Activated naive CD4-positive, alpha-beta T cell treated with anti-CD3 and anti-CD28 coated beads, Interleukin-2, amount 10 ng/mL, durations not matched to agents 7 days and 5 days (primary cell): ENCODE measurements around the gene MSL3B.
A peak's percentile ranks its signal among the peaks of the same experiment; 100 is the strongest.

Experiments
- CTCF ChIA-PET: fragments of 350-600 bp; sonication (Branson Sonifier 250); formaldehyde crosslinking; loops from one replicate; lab custom pipeline; 2021; ENCODE audit warnings: antibody characterized with exemption; lab: Charles Lee
- DNase-seq: peaks from one replicate; pipeline ENCODE4 v3.0.0-alpha.2; 2020
- H3K27ac Mint-ChIP-seq: one replicate; pipeline ENCODE4 v1.8.0; 2021; ENCODE audit warnings: mild to moderate bottlenecking, moderate library complexity, mixed read lengths
- H3K27me3 Mint-ChIP-seq: one replicate; pipeline ENCODE4 v1.8.0; 2021; ENCODE audit warnings: mild to moderate bottlenecking, mixed read lengths
- H3K36me3 Mint-ChIP-seq: one replicate; pipeline ENCODE4 v1.8.0; 2021; ENCODE audit warnings: mixed read lengths
- H3K4me1 Mint-ChIP-seq: one replicate; pipeline ENCODE4 v1.8.0; 2021; ENCODE audit warnings: mixed read lengths
- H3K4me3 Mint-ChIP-seq: one replicate; pipeline ENCODE4 v1.8.0; 2021; ENCODE audit warnings: mild to moderate bottlenecking, moderate library complexity, mixed read lengths
- H3K9me3 Mint-ChIP-seq: one replicate; pipeline ENCODE4 v1.8.0; 2021; ENCODE audit warnings: mixed read lengths

The MSL3B gene

GRCh38 chr2:233847248-233847898 lies 20.8 kb downstream of the MSL3B start:
- no peaks in the 10 kb centered on the region for H3K9me3 Mint-ChIP-seq
- H3K27ac Mint-ChIP-seq = peak overlapping the region; percentile 37
- H3K4me1 Mint-ChIP-seq = peaks cover 56% of the 10 kb centered on the region
- no peak for DNase-seq
- H3K36me3 Mint-ChIP-seq = peaks cover 92% of the 10 kb centered on the region
- no peaks in the 10 kb centered on the region for H3K27me3 Mint-ChIP-seq
- CTCF ChIA-PET = interaction anchor here (1.3 kb wide), 1 partner anchor 10 kb away, joined by 3 read pairs; no protein-coding TSS in a partner anchor
- H3K4me3 Mint-ChIP-seq = no peak overlapping the region

- Mint-ChIP-seq H3K27me3 (no peaks in the 10 kb centered on the region), H3K36me3 (peaks cover 92% of the 10 kb centered on the region), H3K27ac (peak overlapping the region; percentile 37), H3K9me3 (no peaks in the 10 kb centered on the region), H3K4me3 (no peak overlapping the region), H3K4me1 (peaks cover 55% of the 10 kb centered on the region)
- CTCF ChIA-PET = interaction anchor here (0.7 to 3.5 kb wide), 2 partner anchors 11 to 375 kb away, joined by 3 to 12 read pairs; no protein-coding TSS in a partner anchor
- no peak for DNase-seq
Observed at GRCh38 chr2:233846387-233847247, 21.6 kb downstream of the MSL3B start.

GRCh38 chr2:233845301-233846060 lies 22.7 kb downstream of the MSL3B start:
- Mint-ChIP-seq H3K9me3 (no peaks in the 10 kb centered on the region), H3K4me1 (peaks cover 54% of the 10 kb centered on the region), H3K4me3 (no peak overlapping the region), H3K27me3 (no peaks in the 10 kb centered on the region), H3K27ac (peak overlapping the region; percentile 38), H3K36me3 (peaks cover 93% of the 10 kb centered on the region)
- CTCF ChIA-PET = interaction anchor here (0.7 to 3.5 kb wide), 3 partner anchors 12 to 766 kb away, joined by 3 to 12 read pairs (median 3); no protein-coding TSS in a partner anchor
- no peak for DNase-seq

DNA sequence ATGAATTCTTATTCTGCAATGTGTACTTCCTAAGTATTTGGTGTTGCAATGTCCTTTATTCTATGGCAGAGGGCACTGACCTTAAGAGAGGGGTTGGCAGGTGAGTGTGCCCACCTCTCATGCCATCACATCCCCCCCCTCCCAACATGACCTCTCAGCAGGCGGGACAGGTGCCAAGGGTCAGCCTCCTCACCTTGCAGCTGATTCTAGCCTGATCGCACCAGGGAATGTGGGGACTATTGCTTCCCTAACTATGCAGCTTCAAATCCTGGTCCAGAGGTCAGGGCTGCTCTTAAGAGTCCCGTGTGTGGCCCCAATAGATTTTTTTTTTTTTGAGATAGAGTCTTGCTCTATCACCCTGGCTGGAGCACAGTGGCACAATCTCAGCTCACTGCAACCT lies 23.4 kb downstream of the MSL3B start:
- Mint-ChIP-seq H3K27ac (no peak overlapping the region), H3K27me3 (no peaks in the 10 kb centered on the region), H3K4me1 (peaks cover 55% of the 10 kb centered on the region), H3K36me3 (peaks cover 94% of the 10 kb centered on the region), H3K9me3 (no peaks in the 10 kb centered on the region), H3K4me3 (no peak overlapping the region)
- no peak for DNase-seq
- CTCF ChIA-PET = interaction anchor here (0.7 to 3.5 kb wide), 2 partner anchors 13 to 766 kb away, joined by 3 to 12 read pairs; no protein-coding TSS in a partner anchor

DNA sequence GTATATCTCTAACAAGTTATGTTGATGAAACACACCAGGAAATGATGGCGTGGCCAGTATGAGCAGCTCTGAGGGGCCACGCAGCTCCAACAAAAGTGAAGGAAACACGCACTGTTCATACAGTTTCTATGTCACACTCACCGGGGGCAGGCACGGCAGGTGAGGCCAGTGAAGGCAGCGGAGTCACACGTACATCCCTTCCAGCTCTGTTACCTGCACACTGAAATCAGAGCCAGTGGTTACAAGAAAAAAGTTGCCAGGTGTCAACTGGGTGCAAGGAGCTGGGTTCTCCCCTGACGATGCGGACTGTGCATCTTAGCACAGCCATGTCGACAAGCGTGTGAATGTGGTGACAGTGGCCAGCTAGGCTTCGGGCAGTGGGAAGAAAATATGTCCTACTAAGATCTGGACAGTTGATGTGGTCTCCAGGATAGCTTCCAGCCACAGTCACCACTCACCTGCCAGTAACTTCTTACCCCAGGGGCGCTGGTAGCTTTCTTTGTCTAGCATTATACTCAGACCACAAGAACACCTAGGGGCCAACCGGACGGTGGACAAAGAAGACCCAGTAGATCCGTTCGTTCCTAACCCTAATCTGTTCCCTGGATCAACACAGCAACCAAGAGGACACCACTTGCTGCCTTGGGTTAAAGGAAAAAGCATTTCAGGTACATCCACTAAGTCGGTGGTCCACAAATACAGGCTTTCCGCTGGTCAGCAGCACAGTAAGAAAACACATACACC lies 23.9 kb downstream of the MSL3B start:
- peaks cover 94% of the 10 kb centered on the region for H3K36me3 Mint-ChIP-seq
- no peak for DNase-seq
- H3K27ac Mint-ChIP-seq = peak overlapping the region; percentile 34
- peaks cover 57% of the 10 kb centered on the region for H3K4me1 Mint-ChIP-seq
- CTCF ChIA-PET = interaction anchor here (3.5 kb wide), 1 partner anchor 13 kb away, joined by 12 read pairs; no protein-coding TSS in a partner anchor
- no peaks in the 10 kb centered on the region for H3K9me3 Mint-ChIP-seq
- no peak overlapping the region for H3K4me3 Mint-ChIP-seq
- no peaks in the 10 kb centered on the region for H3K27me3 Mint-ChIP-seq

DNA sequence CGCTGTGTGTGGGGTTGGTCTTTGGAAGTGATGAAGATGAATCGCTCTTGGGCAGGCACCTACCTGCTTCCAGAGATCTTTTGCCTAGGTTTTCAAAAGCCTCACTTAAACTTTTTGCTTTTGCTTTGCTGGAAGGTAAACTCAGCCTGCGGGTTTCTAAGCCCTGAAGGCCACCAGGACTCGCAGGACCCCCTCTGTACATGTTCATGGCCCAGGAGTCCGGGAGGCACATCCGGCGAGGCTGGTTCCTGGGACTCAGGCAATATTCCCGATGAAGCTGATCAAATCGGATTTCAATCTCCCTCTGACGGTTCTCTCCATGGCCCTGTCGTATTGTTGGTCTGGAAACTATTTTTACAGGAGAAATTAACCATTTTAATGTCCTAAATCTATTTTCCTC lies 27.0 kb downstream of the MSL3B start:
- Mint-ChIP-seq H3K27me3 (no peaks in the 10 kb centered on the region), H3K27ac (no peak overlapping the region), H3K4me3 (no peak overlapping the region), H3K9me3 (no peaks in the 10 kb centered on the region), H3K36me3 (peaks cover 93% of the 10 kb centered on the region), H3K4me1 (peaks cover 50% of the 10 kb centered on the region)
- no peak for DNase-seq
- CTCF ChIA-PET = interaction anchor here (2.3 kb wide), 1 partner anchor 16 kb away, joined by 8 read pairs; no protein-coding TSS in a partner anchor

DNA sequence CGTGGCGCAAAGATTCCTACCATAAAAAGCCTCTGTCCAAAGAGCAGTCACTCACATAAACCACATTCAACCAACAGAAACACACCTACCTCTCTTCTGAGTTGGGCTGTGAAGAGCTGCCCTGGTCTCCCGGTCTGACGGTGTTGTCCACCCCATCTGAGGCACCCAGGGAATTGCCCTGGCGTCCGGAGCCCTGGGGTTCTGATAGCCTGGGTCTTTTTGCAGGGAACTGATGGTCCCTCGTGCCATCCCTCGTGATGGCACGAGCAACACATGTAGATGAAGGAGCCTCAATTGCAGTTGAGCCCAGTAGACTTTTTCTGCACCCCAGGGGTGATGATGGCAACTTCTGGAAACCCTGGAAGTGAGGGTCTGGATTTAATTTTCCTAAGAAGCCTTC lies 27.7 kb downstream of the MSL3B start:
- Mint-ChIP-seq H3K4me3 (no peak overlapping the region), H3K4me1 (peaks cover 50% of the 10 kb centered on the region), H3K27ac (no peak overlapping the region), H3K9me3 (no peaks in the 10 kb centered on the region), H3K36me3 (peaks cover 94% of the 10 kb centered on the region), H3K27me3 (no peaks in the 10 kb centered on the region)
- DNase-seq = no peak
- CTCF ChIA-PET = no interaction called here

DNA sequence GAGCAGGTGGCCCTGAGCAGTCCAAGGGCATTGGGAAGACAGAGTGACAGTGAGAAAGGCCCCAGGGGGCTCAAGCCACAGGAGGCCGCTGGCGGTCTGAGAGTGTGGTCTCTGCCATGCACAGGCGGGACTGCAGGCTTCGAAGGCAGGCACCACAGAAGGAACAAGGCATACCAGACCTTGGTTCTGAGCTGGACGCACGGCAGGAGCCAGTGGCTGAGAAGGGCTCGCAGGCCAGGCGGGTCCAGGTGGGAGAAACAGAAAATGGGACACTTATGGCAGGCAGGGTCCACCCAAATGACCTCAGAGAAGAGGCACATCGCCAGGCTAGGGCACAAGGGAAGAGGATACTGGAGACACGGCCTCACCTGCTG lies 28.8 kb downstream of the MSL3B start:
- DNase-seq = no peak
- Mint-ChIP-seq H3K4me1 (peaks cover 50% of the 10 kb centered on the region), H3K4me3 (no peak overlapping the region), H3K36me3 (peaks cover 95% of the 10 kb centered on the region), H3K9me3 (no peaks in the 10 kb centered on the region), H3K27ac (no peak overlapping the region), H3K27me3 (no peaks in the 10 kb centered on the region)
- CTCF ChIA-PET = no interaction called here

DNA sequence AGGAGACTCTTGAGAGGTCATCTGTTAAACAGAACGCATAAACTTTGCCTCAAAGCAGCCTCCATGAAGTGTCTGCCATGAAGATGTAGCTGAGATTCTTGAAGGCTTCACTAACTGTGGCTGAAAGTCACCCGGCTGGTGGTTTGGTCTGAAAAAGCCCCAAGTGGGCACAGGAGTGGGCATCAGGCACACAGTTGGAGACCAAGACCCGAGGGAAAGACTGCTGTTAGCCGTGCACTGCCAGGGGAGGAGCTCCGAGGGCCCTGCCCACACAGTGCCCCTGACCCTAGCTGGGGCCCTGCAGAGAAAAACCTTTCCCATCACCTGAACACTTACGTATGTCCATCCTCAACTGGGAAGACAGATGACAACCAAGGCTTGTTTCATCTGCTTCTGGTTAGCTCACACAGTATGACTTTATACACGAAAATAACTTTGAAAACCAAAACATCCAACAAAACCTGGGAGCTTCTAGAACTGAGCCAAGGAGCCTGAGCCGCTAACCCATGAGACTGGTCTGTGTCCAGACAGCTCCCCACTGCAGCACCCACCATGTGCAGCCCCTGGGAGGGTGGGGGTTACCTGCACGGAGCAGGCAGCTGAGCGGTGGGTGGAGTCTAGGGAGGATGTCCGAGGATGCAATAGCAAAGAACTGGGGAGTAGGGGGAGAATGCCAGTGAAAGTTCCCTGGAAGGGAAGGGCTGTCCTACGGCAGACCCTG lies 29.3 kb downstream of the MSL3B start:
- DNase-seq = no peak
- H3K4me1 Mint-ChIP-seq = peaks cover 50% of the 10 kb centered on the region
- H3K27ac Mint-ChIP-seq = peak overlapping the region; percentile 57
- no peak overlapping the region for H3K4me3 Mint-ChIP-seq
- peaks cover 95% of the 10 kb centered on the region for H3K36me3 Mint-ChIP-seq
- no peaks in the 10 kb centered on the region for H3K9me3 Mint-ChIP-seq
- no peaks in the 10 kb centered on the region for H3K27me3 Mint-ChIP-seq
- CTCF ChIA-PET = no interaction called here

- no peaks in the 10 kb centered on the region for H3K27me3 Mint-ChIP-seq
- no peak overlapping the region for H3K4me3 Mint-ChIP-seq
- peaks cover 94% of the 10 kb centered on the region for H3K36me3 Mint-ChIP-seq
- H3K4me1 Mint-ChIP-seq = peaks cover 50% of the 10 kb centered on the region
- CTCF ChIA-PET = no interaction called here
- no peaks in the 10 kb centered on the region for H3K9me3 Mint-ChIP-seq
- peak overlapping the region; percentile 53 for H3K27ac Mint-ChIP-seq
- DNase-seq = no peak
Observed at GRCh38 chr2:233838251-233838650, 29.9 kb downstream of the MSL3B start.

- peaks cover 90% of the 10 kb centered on the region for H3K36me3 Mint-ChIP-seq
- CTCF ChIA-PET = no interaction called here
- no peak overlapping the region for H3K4me3 Mint-ChIP-seq
- no peak for DNase-seq
- peaks cover 50% of the 10 kb centered on the region for H3K4me1 Mint-ChIP-seq
- no peaks in the 10 kb centered on the region for H3K9me3 Mint-ChIP-seq
- H3K27me3 Mint-ChIP-seq = no peaks in the 10 kb centered on the region
- H3K27ac Mint-ChIP-seq = no peak overlapping the region
Observed at GRCh38 chr2:233837694-233838229, 30.4 kb downstream of the MSL3B start.

- peaks cover 76% of the 10 kb centered on the region for H3K36me3 Mint-ChIP-seq
- H3K27ac Mint-ChIP-seq = no peak overlapping the region
- no peaks in the 10 kb centered on the region for H3K9me3 Mint-ChIP-seq
- H3K27me3 Mint-ChIP-seq = no peaks in the 10 kb centered on the region
- peaks cover 41% of the 10 kb centered on the region for H3K4me1 Mint-ChIP-seq
- CTCF ChIA-PET = no interaction called here
- DNase-seq = peak; percentile 8
- H3K4me3 Mint-ChIP-seq = no peak overlapping the region
Observed at GRCh38 chr2:233836359-233836758, 31.8 kb downstream of the MSL3B start.
